Measurements from ENCODE around the gene KCNA3.

Gene KCNA3

GRCh38 chr1:110674337-110675059 lies at the start of gene KCNA3:
TSS of gene KCNA3 (minus strand) at chr1:110674940. CDS start at chr1:110674809, 131 bp downstream.
- peak; percentile 44 to 50 for DNase-seq

GRCh38 chr1:110722807-110723206 lies 48.1 kb upstream of the KCNA3 start:
- DNase-seq: no peak

- no peak for DNase-seq
Measured at GRCh38 chr1:110719908-110720307, 45.2 kb upstream of the KCNA3 start.

GRCh38 chr1:110718452-110718851 lies 43.7 kb upstream of the KCNA3 start:
- no peak for DNase-seq

- no peak for DNase-seq
Measured at GRCh38 chr1:110717179-110717578, 42.4 kb upstream of the KCNA3 start.

GRCh38 chr1:110714374-110714995 lies 39.7 kb upstream of the KCNA3 start:
- no peak for DNase-seq

- no peak for DNase-seq
Measured at GRCh38 chr1:110713221-110713620, 38.5 kb upstream of the KCNA3 start.

- no peak for DNase-seq
Measured at GRCh38 chr1:110710314-110710713, 35.6 kb upstream of the KCNA3 start.

- DNase-seq: no peak
Measured at GRCh38 chr1:110708974-110709440, 34.3 kb upstream of the KCNA3 start.

- no peak for DNase-seq
Measured at GRCh38 chr1:110707232-110707631, 32.5 kb upstream of the KCNA3 start.

- DNase-seq: no peak
Measured at GRCh38 chr1:110706621-110707020, 31.9 kb upstream of the KCNA3 start.

GRCh38 chr1:110702260-110702659 lies 27.5 kb upstream of the KCNA3 start:
- DNase-seq: no peak

- DNase-seq: no peak
Measured at GRCh38 chr1:110700767-110701166, 26.0 kb upstream of the KCNA3 start.

GRCh38 chr1:110697606-110698005 lies 22.9 kb upstream of the KCNA3 start:
- DNase-seq: no peak

GRCh38 chr1:110696818-110697217 lies 22.1 kb upstream of the KCNA3 start:
- no peak for DNase-seq

GRCh38 chr1:110690709-110691365 lies 16.1 kb upstream of the KCNA3 start:
- DNase-seq: no peak

- DNase-seq: no peak
Measured at GRCh38 chr1:110689868-110690267, 15.1 kb upstream of the KCNA3 start.

GRCh38 chr1:110688514-110688913 lies 13.8 kb upstream of the KCNA3 start:
- DNase-seq: no peak

- no peak for DNase-seq
Measured at GRCh38 chr1:110687250-110687649, 12.5 kb upstream of the KCNA3 start.

- DNase-seq: no peak
Measured at GRCh38 chr1:110686188-110686587, 11.4 kb upstream of the KCNA3 start.

GRCh38 chr1:110684491-110684890 lies 9.8 kb upstream of the KCNA3 start:
- DNase-seq: no peak

- no peak for DNase-seq
Measured at GRCh38 chr1:110682898-110683297, 8.2 kb upstream of the KCNA3 start.

GRCh38 chr1:110680036-110680735 lies 5.4 kb upstream of the KCNA3 start:
- DNase-seq: no peak

Data from stimulated activated CD4-positive, alpha-beta T cell treated with anti-CD3 and anti-CD28 coated beads, Interleukin-2, amount 100 ng/mL, for 48 hours (primary cell).